Fibroblast of the aortic adventitia (primary cell): Measurements from ENCODE around the gene TMEM95. TPM values are rescaled to one million over a fixed set of nuclear protein-coding genes. Genes with fewer than 3 reads are reported as not detected.

ENCODE experiments used
- DNase-seq: peaks from one replicate; pipeline ENCODE4 v3.0.0-alpha.2; 2010; ENCODE audit warnings: low read depth
- H3K4me3 ChIP-seq: 2 replicates; pipeline ENCODE4 v1.5.1; 2011; ENCODE audit warnings: low read depth, mild to moderate bottlenecking, control low read depth, low read length, moderate library complexity
- total RNA-seq: library from RNA; depleted of rRNA; stranded (reverse); fragments of >200 nt; gene quantifications from 2 replicates; pipeline ENCODE4 v1.2.3, GENCODE V29; 2012; ENCODE audit warnings: low replicate concordance
- TF ChIP-seq, protein P1 (sequence below): IDR thresholded peaks from 2 replicates; pipeline ENCODE4 v1.5.1; 2011; ENCODE audit warnings: mild to moderate bottlenecking, low read length, control low read depth, inconsistent platforms; ENCODE audit not compliant: insufficient read depth

TMEM95 gene
- total RNA-seq, 1 donor, result not detected

DNA sequence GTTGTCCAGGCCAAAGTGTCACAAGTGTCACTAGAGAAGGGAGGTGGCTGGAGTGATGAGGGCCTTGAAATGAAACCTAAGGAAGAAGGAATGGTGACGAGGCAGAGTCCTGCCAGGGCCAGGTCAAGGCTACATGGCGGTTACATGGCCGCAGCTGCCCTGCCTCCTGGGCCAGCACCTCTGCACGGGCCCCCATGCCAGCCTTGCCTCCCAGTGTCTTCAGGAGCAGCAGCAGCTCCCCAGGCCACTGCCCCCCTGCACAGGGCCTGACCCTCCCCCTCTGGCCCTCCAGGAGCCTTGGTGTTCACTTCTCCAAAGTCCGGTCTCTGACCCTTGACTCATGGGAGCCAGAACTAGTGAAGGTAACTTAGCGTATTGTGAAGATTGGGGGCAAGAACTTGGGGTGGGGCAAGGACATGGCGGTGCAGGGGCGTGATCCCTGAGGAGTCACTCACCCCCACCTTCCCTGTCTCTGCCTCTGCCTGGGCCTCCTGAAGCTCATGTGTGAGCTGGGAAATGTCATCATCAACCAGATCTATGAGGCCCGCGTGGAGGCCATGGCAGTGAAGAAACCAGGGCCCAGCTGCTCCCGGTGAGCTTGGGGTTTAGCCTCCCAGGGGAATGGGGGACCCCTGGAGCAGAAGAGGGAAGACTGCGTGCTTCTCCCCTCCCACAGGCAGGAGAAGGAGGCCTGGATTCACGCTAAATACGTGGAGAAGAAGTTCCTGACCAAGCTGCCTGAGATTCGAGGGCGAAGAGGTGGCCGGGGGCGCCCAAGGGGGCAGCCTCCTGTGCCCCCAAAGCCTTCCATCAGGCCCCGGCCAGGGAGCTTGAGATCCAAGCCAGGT is 7.1 kb upstream of the TMEM95 start:
- no peak for DNase-seq
- no peak overlapping the region for H3K4me3 ChIP-seq
- TF ChIP-seq, protein P1, sequence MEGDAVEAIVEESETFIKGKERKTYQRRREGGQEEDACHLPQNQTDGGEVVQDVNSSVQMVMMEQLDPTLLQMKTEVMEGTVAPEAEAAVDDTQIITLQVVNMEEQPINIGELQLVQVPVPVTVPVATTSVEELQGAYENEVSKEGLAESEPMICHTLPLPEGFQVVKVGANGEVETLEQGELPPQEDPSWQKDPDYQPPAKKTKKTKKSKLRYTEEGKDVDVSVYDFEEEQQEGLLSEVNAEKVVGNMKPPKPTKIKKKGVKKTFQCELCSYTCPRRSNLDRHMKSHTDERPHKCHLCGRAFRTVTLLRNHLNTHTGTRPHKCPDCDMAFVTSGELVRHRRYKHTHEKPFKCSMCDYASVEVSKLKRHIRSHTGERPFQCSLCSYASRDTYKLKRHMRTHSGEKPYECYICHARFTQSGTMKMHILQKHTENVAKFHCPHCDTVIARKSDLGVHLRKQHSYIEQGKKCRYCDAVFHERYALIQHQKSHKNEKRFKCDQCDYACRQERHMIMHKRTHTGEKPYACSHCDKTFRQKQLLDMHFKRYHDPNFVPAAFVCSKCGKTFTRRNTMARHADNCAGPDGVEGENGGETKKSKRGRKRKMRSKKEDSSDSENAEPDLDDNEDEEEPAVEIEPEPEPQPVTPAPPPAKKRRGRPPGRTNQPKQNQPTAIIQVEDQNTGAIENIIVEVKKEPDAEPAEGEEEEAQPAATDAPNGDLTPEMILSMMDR, result no peak

DNA sequence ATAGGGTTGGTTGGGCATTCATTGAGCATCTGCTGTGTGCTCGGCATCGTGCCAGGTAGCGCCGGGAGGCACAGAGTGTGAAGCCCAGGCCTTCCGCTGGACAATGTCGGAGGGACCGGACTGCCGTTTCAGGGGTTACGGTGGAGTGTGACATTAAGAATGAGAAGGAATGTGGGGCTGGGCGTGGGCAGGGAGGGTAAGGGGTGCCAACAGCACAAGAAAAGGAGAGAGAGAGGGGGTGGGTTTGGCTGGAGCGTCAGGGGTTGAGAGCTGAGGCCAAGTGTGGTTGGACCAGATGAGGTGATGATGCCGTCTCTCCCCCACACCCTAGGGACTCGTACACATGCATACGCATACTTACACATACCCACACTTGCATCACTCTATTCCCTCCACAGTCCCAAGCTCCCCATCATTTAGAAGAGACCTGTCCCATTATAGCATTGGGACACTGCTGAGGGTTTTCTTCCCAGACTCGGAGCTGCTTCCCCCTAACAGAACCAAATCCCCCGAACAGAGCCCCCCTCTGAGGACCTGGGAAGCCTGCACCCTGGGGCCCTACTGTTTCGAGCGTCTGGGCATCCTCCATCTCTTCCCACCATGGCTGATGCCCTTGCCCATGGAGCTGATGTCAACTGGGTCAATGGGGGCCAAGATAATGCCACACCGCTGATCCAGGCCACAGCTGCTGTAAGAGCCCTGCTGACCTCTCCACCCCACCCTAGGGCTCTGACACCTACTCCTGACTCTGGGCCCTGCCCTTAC is 6.3 kb upstream of the TMEM95 start:
- peak; percentile 70 for DNase-seq
- H3K4me3 ChIP-seq, result no peak overlapping the region

DNA sequence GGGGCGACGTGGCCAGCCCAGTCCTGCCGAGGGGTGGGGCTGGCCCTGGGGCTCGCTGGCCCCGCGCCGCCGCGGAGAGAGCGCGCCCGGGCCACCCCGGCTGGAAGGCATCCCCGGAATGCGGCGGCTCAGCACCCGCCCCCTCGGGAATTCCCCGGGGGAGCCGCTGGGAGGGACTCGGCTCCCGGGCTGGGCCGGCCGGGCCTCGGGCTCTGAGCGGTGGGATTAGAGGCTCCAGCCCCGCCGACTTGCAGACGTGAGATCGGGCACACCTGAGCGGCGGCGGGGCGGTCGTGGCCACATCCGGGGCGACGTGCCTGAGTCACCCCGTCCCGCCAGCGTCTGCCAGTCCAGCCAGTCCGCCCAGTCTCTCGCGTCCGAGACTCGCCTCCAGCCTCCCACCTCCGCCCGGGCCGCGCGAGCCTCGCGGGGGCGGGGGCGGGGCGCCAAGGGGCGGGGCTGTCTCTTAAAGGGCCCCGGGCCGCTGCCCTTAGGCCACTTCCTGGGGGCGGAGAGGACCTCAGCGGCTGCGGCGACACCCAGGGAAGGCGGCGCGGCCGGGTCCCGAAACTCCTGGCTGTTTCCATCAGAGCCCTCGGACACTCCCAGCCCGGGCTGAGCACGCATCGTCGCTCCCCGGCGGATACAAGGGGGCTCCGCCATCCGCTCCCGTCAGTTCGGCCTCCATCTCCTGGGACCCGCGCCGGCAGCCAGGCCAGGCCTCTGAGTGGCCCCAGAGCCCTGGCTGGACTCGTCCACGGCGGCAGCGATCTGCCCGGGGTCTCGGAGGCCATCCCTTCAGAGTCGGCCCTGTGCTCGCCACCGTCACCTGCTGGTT is 3.1 kb upstream of the TMEM95 start, which contains the start of gene KCTD11:
TSS of gene KCTD11 (plus strand) at position 498 of the 838 bp plus-strand sequence.
- peak; percentile 87 for DNase-seq
- H3K4me3 ChIP-seq, result peak within 1 kb of the TSS; percentile 88
- TF ChIP-seq, protein P1, result no peak

More for the DNA sequence above, 6.3 kb upstream of the TMEM95 start:
- TF ChIP-seq, protein P1, result no peak

GRCh38 chr17:7352503-7352889 is 2.5 kb upstream of the TMEM95 start:
- TF ChIP-seq, protein P1, result peak; percentile 75
- DNase-seq, result no peak
- H3K4me3 ChIP-seq, result peak overlapping the region; percentile 88

DNA sequence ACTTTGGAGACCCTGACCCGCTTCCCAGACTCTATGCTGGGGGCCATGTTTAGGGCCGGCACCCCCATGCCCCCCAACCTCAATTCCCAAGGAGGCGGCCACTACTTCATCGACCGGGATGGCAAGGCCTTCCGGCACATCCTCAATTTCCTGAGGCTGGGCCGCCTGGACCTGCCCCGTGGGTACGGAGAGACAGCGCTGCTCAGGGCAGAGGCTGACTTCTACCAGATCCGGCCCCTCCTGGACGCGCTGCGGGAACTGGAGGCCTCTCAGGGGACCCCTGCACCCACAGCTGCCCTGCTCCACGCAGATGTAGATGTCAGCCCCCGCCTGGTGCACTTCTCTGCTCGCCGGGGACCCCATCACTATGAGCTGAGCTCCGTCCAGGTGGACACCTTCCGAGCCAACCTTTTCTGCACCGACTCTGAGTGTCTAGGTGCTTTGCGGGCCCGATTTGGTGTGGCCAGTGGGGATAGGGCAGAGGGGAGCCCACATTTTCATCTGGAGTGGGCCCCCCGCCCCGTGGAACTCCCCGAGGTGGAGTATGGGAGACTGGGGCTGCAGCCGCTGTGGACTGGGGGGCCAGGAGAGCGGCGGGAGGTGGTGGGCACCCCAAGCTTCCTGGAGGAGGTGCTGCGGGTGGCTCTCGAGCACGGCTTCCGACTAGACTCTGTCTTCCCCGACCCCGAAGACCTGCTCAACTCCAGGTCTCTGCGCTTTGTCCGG is 1.9 kb upstream of the TMEM95 start:
- TF ChIP-seq, protein P1, result no peak
- H3K4me3 ChIP-seq, result peak overlapping the region; percentile 88
- no peak for DNase-seq
